IPS-18a (cell line): Measurements from ENCODE around the gene RPS23.

ENCODE experiments used
- H3K27ac ChIP-seq: one replicate; pipeline ENCODE4 v1.5.1; 2013; ENCODE audit warnings: low read length
- H3K27me3 ChIP-seq: one replicate; pipeline ENCODE4 v1.6.1; 2013; ENCODE audit warnings: mild to moderate bottlenecking, low read length; ENCODE audit not compliant: control insufficient read depth, insufficient read depth
- H3K36me3 ChIP-seq: one replicate; pipeline ENCODE4 v1.6.1; 2013; ENCODE audit warnings: low read depth, low read length; ENCODE audit not compliant: control insufficient read depth
- H3K4me1 ChIP-seq: one replicate; pipeline ENCODE4 v1.6.1; 2013; ENCODE audit warnings: low read depth, low read length; ENCODE audit not compliant: control insufficient read depth
- H3K4me3 ChIP-seq: one replicate; pipeline ENCODE4 v1.5.1; 2013; ENCODE audit warnings: low read length
- H3K9ac ChIP-seq: one replicate; pipeline ENCODE4 v1.6.1; 2013; ENCODE audit warnings: mild to moderate bottlenecking, low read length, moderate library complexity
- H3K9me3 ChIP-seq: one replicate; pipeline ENCODE4 v1.6.1; 2013; ENCODE audit warnings: low read depth, low read length; ENCODE audit not compliant: control insufficient read depth

The RPS23 gene

GRCh38 chr5:82308416-82308815 is 30.3 kb upstream of the RPS23 start:
- H3K36me3 ChIP-seq = no peaks in the 10 kb centered on the region
- no peaks in the 10 kb centered on the region for H3K27me3 ChIP-seq
- H3K9me3 ChIP-seq = peaks cover 9% of the 10 kb centered on the region
- peaks cover 18% of the 10 kb centered on the region for H3K4me1 ChIP-seq
- no peak overlapping the region for H3K27ac ChIP-seq
- H3K9ac ChIP-seq = no peak overlapping the region
- H3K4me3 ChIP-seq = no peak overlapping the region

- peaks cover 9% of the 10 kb centered on the region for H3K4me1 ChIP-seq
- H3K27me3 ChIP-seq = no peaks in the 10 kb centered on the region
- no peaks in the 10 kb centered on the region for H3K36me3 ChIP-seq
- peaks cover 9% of the 10 kb centered on the region for H3K9me3 ChIP-seq
- no peak overlapping the region for H3K4me3 ChIP-seq
- H3K9ac ChIP-seq = no peak overlapping the region
- no peak overlapping the region for H3K27ac ChIP-seq
Measured at GRCh38 chr5:82307451-82307850, 29.3 kb upstream of the RPS23 start.

- no peak overlapping the region for H3K9ac ChIP-seq
- H3K27me3 ChIP-seq = no peaks in the 10 kb centered on the region
- H3K27ac ChIP-seq = no peak overlapping the region
- H3K4me3 ChIP-seq = no peak overlapping the region
- peaks cover 9% of the 10 kb centered on the region for H3K9me3 ChIP-seq
- H3K4me1 ChIP-seq = peaks cover 8% of the 10 kb centered on the region
- H3K36me3 ChIP-seq = no peaks in the 10 kb centered on the region
Measured at GRCh38 chr5:82306151-82306550, 28.0 kb upstream of the RPS23 start.

DNA sequence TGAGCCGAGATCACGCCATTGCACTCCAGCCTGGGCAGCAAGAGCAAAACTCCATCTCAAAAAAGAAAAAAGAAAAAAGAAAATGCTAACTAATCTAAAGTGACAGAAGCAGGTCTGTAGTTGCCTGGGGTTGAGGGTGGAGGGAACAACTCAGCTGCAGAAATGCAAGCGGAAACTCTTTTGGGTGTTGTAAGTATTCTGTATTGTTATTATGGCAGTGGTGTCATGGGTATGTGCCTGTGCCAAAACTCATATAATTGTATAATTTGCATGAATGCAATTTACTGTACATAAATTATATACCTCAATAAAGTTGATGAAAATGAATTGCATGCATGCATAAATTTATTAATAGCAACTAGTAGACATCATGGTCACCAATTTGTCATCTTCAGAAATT is 23.0 kb upstream of the RPS23 start:
- H3K4me1 ChIP-seq = peaks cover 13% of the 10 kb centered on the region

GRCh38 chr5:82298668-82299067 is 20.5 kb upstream of the RPS23 start:
- Histone ChIP-seq H3K4me3 (no peak overlapping the region), H3K4me1 (peaks cover 21% of the 10 kb centered on the region), H3K27me3 (no peaks in the 10 kb centered on the region), H3K27ac (no peak overlapping the region), H3K36me3 (no peaks in the 10 kb centered on the region), H3K9me3 (no peaks in the 10 kb centered on the region), H3K9ac (no peak overlapping the region)

More for the DNA sequence above, 23.0 kb upstream of the RPS23 start:
- no peaks in the 10 kb centered on the region for H3K27me3 ChIP-seq
- no peak overlapping the region for H3K27ac ChIP-seq
- H3K9ac ChIP-seq = no peak overlapping the region
- H3K4me3 ChIP-seq = no peak overlapping the region
- H3K9me3 ChIP-seq = no peaks in the 10 kb centered on the region
- H3K36me3 ChIP-seq = no peaks in the 10 kb centered on the region

DNA sequence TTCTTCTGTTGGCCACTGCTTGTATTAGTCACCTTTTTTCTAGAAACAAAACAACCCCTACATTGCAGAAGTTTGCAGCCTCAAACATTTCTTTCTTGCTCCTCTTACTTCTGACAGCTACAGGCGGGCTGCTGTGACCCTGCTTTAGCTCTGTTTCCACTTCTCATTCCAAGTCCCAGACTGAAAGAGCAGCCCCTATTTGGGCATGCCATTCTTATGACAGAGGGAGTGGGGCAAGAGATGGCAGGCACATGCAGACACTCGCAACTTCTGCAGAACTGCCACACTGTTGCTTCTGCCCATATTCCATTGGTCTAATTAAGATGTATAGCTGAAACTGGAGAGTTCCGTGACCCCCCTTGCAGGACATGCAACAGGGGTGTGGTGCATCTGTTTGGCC is 19.6 kb upstream of the RPS23 start:
- no peaks in the 10 kb centered on the region for H3K27me3 ChIP-seq
- no peaks in the 10 kb centered on the region for H3K36me3 ChIP-seq
- no peak overlapping the region for H3K9ac ChIP-seq
- peaks cover 29% of the 10 kb centered on the region for H3K4me1 ChIP-seq
- H3K9me3 ChIP-seq = no peaks in the 10 kb centered on the region
- no peak overlapping the region for H3K27ac ChIP-seq
- no peak overlapping the region for H3K4me3 ChIP-seq

DNA sequence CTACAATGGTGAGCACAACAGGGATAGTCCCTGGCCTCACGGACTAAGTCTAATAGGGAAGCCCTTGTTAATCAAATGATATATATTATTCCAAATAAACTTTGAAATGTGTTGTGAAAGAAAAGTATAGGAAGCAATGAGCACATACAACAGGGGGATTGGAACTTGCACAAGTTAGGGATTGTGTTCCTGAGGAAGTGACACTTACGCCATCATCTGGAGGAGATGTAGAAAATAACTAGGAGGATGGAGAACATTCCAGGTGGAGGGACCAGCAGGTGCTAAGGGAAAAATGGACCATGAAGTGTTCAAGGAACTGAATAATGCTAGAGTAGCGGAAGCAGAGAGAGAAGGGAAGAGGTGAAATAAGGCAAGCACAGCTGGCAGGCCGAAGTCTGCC is 18.8 kb upstream of the RPS23 start:
- no peaks in the 10 kb centered on the region for H3K9me3 ChIP-seq
- no peaks in the 10 kb centered on the region for H3K27me3 ChIP-seq
- H3K36me3 ChIP-seq = no peaks in the 10 kb centered on the region
- peaks cover 29% of the 10 kb centered on the region for H3K4me1 ChIP-seq
- no peak overlapping the region for H3K27ac ChIP-seq
- H3K9ac ChIP-seq = no peak overlapping the region
- no peak overlapping the region for H3K4me3 ChIP-seq

GRCh38 chr5:82295959-82296531 is 17.9 kb upstream of the RPS23 start:
- Histone ChIP-seq H3K4me3 (no peak overlapping the region), H3K36me3 (no peaks in the 10 kb centered on the region), H3K27me3 (no peaks in the 10 kb centered on the region), H3K9ac (no peak overlapping the region), H3K4me1 (peaks cover 29% of the 10 kb centered on the region), H3K9me3 (no peaks in the 10 kb centered on the region), H3K27ac (no peak overlapping the region)

DNA sequence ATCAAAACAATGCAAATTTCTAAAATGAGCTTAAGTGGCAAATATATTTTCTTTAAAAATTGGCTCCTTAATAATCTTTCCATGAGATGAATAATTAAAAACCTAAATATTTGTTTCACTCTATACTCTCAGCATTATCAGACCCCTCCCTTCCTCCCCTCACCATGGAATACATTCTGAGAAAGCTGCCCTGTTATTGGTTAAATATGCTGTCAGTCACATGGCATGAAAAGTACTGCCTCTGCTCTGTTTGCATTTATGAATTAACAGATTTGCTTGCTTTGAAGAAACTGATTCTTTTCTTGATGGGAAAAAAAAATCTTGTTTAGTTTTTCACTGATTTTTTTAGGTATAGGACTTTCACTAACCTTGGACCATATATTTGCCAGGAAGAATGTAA is 17.0 kb upstream of the RPS23 start:
- Histone ChIP-seq H3K36me3 (no peaks in the 10 kb centered on the region), H3K4me3 (no peak overlapping the region), H3K4me1 (peaks cover 38% of the 10 kb centered on the region), H3K9ac (no peak overlapping the region), H3K27me3 (no peaks in the 10 kb centered on the region), H3K9me3 (no peaks in the 10 kb centered on the region), H3K27ac (no peak overlapping the region)

DNA sequence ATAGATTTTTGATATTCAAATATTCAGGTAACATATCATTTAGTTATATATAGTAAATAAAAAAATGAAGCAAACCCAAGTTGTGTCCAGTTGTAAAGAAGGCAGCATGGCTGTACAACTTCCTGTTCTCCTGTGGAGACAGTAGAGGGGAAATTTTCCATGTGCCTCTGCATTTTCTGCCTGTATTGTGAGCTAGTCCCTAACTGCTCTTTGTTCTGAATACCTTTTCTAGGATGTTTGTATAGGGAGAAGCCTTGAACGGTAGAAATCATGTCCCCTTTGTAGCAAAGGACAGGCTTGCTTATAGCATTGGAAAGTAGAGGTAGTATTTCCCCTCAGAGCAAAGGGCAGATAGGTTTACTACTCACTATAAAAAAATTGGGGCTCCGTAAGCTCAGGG is 13.3 kb upstream of the RPS23 start:
- Histone ChIP-seq H3K36me3 (no peaks in the 10 kb centered on the region), H3K27me3 (no peaks in the 10 kb centered on the region), H3K4me1 (peaks cover 38% of the 10 kb centered on the region)

GRCh38 chr5:82290908-82291307 is 12.8 kb upstream of the RPS23 start:
- no peak overlapping the region for H3K4me3 ChIP-seq
- H3K9ac ChIP-seq = no peak overlapping the region
- no peaks in the 10 kb centered on the region for H3K27me3 ChIP-seq
- H3K36me3 ChIP-seq = no peaks in the 10 kb centered on the region
- no peak overlapping the region for H3K27ac ChIP-seq
- H3K9me3 ChIP-seq = no peaks in the 10 kb centered on the region
- peaks cover 33% of the 10 kb centered on the region for H3K4me1 ChIP-seq

More for the DNA sequence above, 13.3 kb upstream of the RPS23 start:
- H3K4me3 ChIP-seq = no peak overlapping the region
- H3K27ac ChIP-seq = no peak overlapping the region
- no peaks in the 10 kb centered on the region for H3K9me3 ChIP-seq
- no peak overlapping the region for H3K9ac ChIP-seq

- H3K9ac ChIP-seq = no peak overlapping the region
- peaks cover 25% of the 10 kb centered on the region for H3K4me1 ChIP-seq
- no peak overlapping the region for H3K4me3 ChIP-seq
- H3K9me3 ChIP-seq = no peaks in the 10 kb centered on the region
- H3K36me3 ChIP-seq = no peaks in the 10 kb centered on the region
- H3K27ac ChIP-seq = no peak overlapping the region
- H3K27me3 ChIP-seq = no peaks in the 10 kb centered on the region
Measured at GRCh38 chr5:82290005-82290404, 11.9 kb upstream of the RPS23 start.
